CD4-positive, alpha-beta memory T cell (primary cell): ENCODE results near the gene COPS3. TPM values are rescaled to one million over a fixed set of nuclear protein-coding genes. Genes with fewer than 3 reads are reported as not detected.
A peak's percentile ranks its signal among the peaks of the same experiment; 100 is the strongest.
"Not testable (repeated sequence)": the region's sequence is repeated elsewhere in the genome, so short reads cannot be mapped to it uniquely, and the experiment has no call there.

Experiments used
- CTCF ChIA-PET: fragments of 350-600 bp; sonication (Branson Sonifier 250); formaldehyde crosslinking; loops from one replicate; lab custom pipeline; 2021; ENCODE audit warnings: inconsistent platforms; ENCODE audit not compliant: partially characterized antibody; lab: Charles Lee
- POLR2A ChIA-PET: fragments of 350-600 bp; sonication (Branson Sonifier 250); formaldehyde crosslinking; loops from one replicate; lab custom pipeline; 2021; ENCODE audit not compliant: partially characterized antibody; lab: Charles Lee
- DNase-seq, 5 donors: peaks; one replicate each; pipeline versions ENCODE4 v3.0.0 to v3.0.0-alpha.2; 2020 to 2022; ENCODE audit warnings: mixed read lengths in 1 of 5
- H3K27ac ChIP-seq: one replicate; pipeline ENCODE4 v1.7.0; 2013; ENCODE audit warnings: low read depth, low read length
- H3K27me3 ChIP-seq: 2 replicates; pipeline ENCODE4 v1.7.0; 2013; ENCODE audit warnings: mild to moderate bottlenecking, low read length, moderate library complexity; ENCODE audit not compliant: insufficient read depth
- H3K36me3 ChIP-seq: 2 replicates; pipeline ENCODE4 v1.7.0; 2013; ENCODE audit warnings: mild to moderate bottlenecking, low read length, moderate library complexity; ENCODE audit not compliant: insufficient read depth
- H3K4me1 ChIP-seq: 2 replicates; pipeline ENCODE4 v1.7.0; 2013; ENCODE audit warnings: mild to moderate bottlenecking, low read length, moderate library complexity; ENCODE audit not compliant: insufficient read depth
- H3K4me3 ChIP-seq, 2 donors: one replicate each; pipeline ENCODE4 v1.7.0; 2013; ENCODE audit warnings: low read length in 2 of 2, mild to moderate bottlenecking in 1 of 2
- H3K9me3 ChIP-seq, 2 donors: one replicate each; pipeline ENCODE4 v1.7.0; 2013; ENCODE audit warnings: low read length in 2 of 2, control low read depth in 1 of 2; ENCODE audit not compliant: control insufficient read depth in 1 of 2
- H3K27ac Mint-ChIP-seq, 7 donors: one replicate each; pipeline ENCODE4 v1.8.0; 2020 to 2021; ENCODE audit warnings: mixed read lengths in 7 of 7, mild to moderate bottlenecking in 6 of 7, inconsistent platforms in 3 of 7, moderate library complexity in 3 of 7
- H3K27me3 Mint-ChIP-seq, 2 donors: one replicate each; pipeline ENCODE4 v1.8.0; 2020 to 2021; ENCODE audit warnings: mixed read lengths in 2 of 2
- H3K36me3 Mint-ChIP-seq, 2 donors: one replicate each; pipeline ENCODE4 v1.8.0; 2020 to 2021; ENCODE audit warnings: mixed read lengths in 2 of 2, inconsistent platforms in 1 of 2, mild to moderate bottlenecking in 1 of 2
- H3K4me1 Mint-ChIP-seq, 4 donors: one replicate each; pipeline ENCODE4 v1.8.0; 2020 to 2021; ENCODE audit warnings: mixed read lengths in 4 of 4, mild to moderate bottlenecking in 1 of 4
- H3K4me3 Mint-ChIP-seq, 8 donors: one replicate each; pipeline ENCODE4 v1.8.0; 2020 to 2021; ENCODE audit warnings: mixed read lengths in 8 of 8, mild to moderate bottlenecking in 7 of 8, moderate library complexity in 6 of 8, inconsistent platforms in 3 of 8
- H3K9me3 Mint-ChIP-seq, 8 donors: one replicate each; pipeline ENCODE4 v1.8.0; 2020 to 2021; ENCODE audit warnings: mixed read lengths in 8 of 8, mild to moderate bottlenecking in 5 of 8, inconsistent platforms in 3 of 8, moderate library complexity in 1 of 8
- intact Hi-C: fragments of 100-400 bp; cut with micrococcal nuclease; formaldehyde crosslinking; loops from one replicate; pipeline ENCODE4 v1.15.1; 2023
- polyA plus RNA-seq, 2 donors: library from polyadenylated mRNA; unstranded; fragments of 300-500 nt; fragmentation: Illumina TruSeq; gene quantifications; one replicate each; pipeline ENCODE4 v1.2.3, GENCODE V29; 2021
- total RNA-seq, 2 experiments: library from RNA; stranded (reverse); gene quantifications; one replicate each; pipeline ENCODE4 v1.2.3, GENCODE V29; 2021

The COPS3 gene
- total and polyA plus RNA-seq, 4 experiments from 2014 or later, result 45.4 to 103 (median 81.5) TPM

DNA sequence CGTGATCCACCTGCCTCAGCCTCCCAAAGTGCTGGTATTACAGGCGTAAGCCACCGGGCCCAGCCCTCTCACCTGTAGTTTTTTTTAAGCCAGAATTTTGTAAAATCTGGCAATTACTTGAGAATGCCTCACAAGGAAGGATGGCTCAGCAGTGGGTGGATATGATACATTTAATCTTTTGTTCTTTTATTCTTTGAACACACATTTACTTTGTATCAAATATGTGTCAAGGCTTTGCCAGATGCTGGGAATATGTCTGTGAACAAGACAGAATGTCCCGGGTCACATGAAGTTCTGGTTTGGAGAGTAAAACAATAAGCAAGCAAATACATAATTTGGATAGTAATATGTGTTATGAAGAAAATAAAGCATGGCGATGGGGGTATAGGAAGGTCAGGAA, 4.9 kb upstream of the COPS3 start:
- Histone ChIP-seq H3K27ac (no peak overlapping the region), H3K27me3 (no peaks in the 10 kb centered on the region), H3K4me1 (peaks cover 7% of the 10 kb centered on the region), H3K36me3 (no peaks in the 10 kb centered on the region), H3K4me3 (no peak overlapping the region), H3K9me3 (no peaks in the 10 kb centered on the region)
- Mint-ChIP-seq H3K4me3 (no peak overlapping the region), H3K9me3 (no peaks in the 10 kb centered on the region), H3K27me3 (no peaks in the 10 kb centered on the region), H3K4me1 (peaks cover 5 to 15% (median 8%) of the 10 kb centered on the region in 4 donors), H3K27ac (peak overlapping the region in 2 of 7 donors; percentile 8 to 29), H3K36me3 (peaks cover 0 to 5% of the 10 kb centered on the region in 2 donors)
- DNase-seq, result no peak
- intact Hi-C loops, result no loop called here
- ChIA-PET POLR2A (no interaction called here), CTCF (no interaction called here)

DNA sequence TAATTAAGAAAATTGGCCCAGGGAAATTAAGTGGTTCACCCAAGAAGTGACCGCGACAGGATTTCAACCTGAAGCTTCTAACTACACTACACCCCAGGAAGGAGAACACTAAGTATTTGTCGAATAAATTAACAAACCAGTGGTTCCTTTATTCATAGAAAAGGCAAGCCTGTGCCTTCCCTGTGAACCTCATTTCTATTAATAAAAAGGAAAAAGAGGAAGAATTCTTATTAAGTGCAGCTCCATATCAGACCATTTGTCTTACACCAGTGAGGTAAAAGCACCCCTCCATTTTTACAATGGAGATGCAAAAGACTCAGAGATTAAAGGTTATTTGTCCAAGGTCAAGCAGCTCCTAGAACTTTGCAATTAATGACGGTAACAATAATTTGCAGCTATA, 1.7 kb downstream of the COPS3 start:
- no peak for DNase-seq
- Mint-ChIP-seq H3K4me3 (peak overlapping the region; percentile 90 to 96 (median 94)), H3K9me3 (no peaks in the 10 kb centered on the region), H3K4me1 (peaks cover 26 to 60% (median 42%) of the 10 kb centered on the region in 4 donors), H3K27ac (peak overlapping the region; percentile 36 to 93 (median 67)), H3K27me3 (no peaks in the 10 kb centered on the region), H3K36me3 (peaks cover 9 to 25% of the 10 kb centered on the region in 2 donors)
- Histone ChIP-seq H3K27ac (no peak overlapping the region), H3K4me3 (no peak overlapping the region), H3K36me3 (peaks cover 7% of the 10 kb centered on the region), H3K9me3 (no peaks in the 10 kb centered on the region), H3K4me1 (peaks cover 33% of the 10 kb centered on the region), H3K27me3 (no peaks in the 10 kb centered on the region)
- intact Hi-C loops, result no loop called here
- ChIA-PET POLR2A (interaction anchor here (1.7 to 3.0 kb wide), 2 partner anchors 41 to 42 kb away, joined by 6 to 16 read pairs; partner anchors contain the start of gene FLCN), CTCF (interaction anchor here (1.0 to 1.9 kb wide), 5 partner anchors 9 to 138 kb away, joined by 3 to 7 read pairs (median 5); no protein-coding TSS in a partner anchor)

DNA sequence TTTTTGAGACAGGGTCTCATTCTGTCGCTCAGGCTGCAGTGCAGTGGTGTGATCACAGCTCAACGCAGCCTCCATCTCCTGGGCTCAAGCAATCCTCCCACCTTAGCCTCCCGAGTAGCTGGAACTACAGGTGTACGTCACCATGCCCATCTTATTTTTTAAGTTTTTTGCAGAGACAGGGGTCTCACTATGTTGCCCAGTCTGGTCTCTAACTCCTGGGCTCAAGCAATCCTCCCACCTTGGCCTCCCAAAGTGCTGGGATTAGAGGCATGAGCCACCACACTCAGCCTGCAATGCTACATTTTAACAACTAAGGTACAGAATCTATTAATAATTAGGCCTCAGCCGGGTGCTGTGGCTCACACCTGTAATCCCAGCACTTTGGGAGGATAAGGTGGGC, 3.6 kb downstream of the COPS3 start:
- Mint-ChIP-seq H3K27ac (peak overlapping the region in 1 of 7 donors; percentile 21), H3K4me1 (peaks cover 27 to 60% (median 41%) of the 10 kb centered on the region in 4 donors), H3K36me3 (peaks cover 15 to 38% of the 10 kb centered on the region in 2 donors)
- CTCF ChIA-PET, result interaction anchor here (1.7 kb wide), 1 partner anchor 35 kb away, joined by 4 read pairs; no protein-coding TSS in a partner anchor
- POLR2A ChIA-PET, H3K4me3 Mint-ChIP-seq, H3K9me3 ChIP-seq, H3K27me3 Mint-ChIP-seq, H3K4me3 ChIP-seq, H3K9me3 Mint-ChIP-seq, H3K27ac ChIP-seq, H3K27me3 ChIP-seq, DNase-seq, intact Hi-C loops: not testable (repeated sequence)
- peaks cover 26% of the 10 kb centered on the region for H3K36me3 ChIP-seq
- peaks cover 33% of the 10 kb centered on the region for H3K4me1 ChIP-seq

DNA sequence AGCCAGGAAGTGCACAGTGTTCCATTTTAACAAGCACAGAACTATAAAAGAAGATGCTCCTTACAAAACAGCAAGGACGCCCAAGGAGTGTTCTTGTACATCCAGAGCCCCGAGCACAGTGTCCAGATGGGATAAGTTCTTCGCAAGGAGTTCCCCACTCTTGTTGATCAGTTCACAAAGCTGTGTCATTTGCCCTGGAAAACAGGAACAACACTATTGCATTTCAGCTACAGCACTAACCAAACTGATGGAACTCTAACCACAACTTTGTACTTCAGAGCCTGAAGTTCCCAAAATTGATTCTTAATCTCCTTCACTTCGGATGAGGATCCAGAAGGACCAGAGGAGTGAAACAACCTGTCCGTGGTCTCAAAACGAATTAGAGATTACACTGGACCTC, 5.1 kb downstream of the COPS3 start:
- POLR2A ChIA-PET, result no interaction called here
- Mint-ChIP-seq H3K36me3 (peaks cover 15 to 39% of the 10 kb centered on the region in 2 donors), H3K27ac (no peak overlapping the region), H3K4me3 (no peak overlapping the region), H3K9me3 (no peaks in the 10 kb centered on the region), H3K4me1 (peaks cover 22 to 50% (median 32%) of the 10 kb centered on the region in 4 donors), H3K27me3 (no peaks in the 10 kb centered on the region)
- no peak for DNase-seq
- intact Hi-C loops, result no loop called here
- Histone ChIP-seq H3K36me3 (peaks cover 27% of the 10 kb centered on the region), H3K27me3 (no peaks in the 10 kb centered on the region), H3K4me3 (no peak overlapping the region), H3K27ac (no peak overlapping the region), H3K4me1 (peaks cover 26% of the 10 kb centered on the region), H3K9me3 (no peaks in the 10 kb centered on the region)
- CTCF ChIA-PET, result interaction anchor here (3.8 kb wide), 1 partner anchor 36 kb away, joined by 13 read pairs; no protein-coding TSS in a partner anchor

DNA sequence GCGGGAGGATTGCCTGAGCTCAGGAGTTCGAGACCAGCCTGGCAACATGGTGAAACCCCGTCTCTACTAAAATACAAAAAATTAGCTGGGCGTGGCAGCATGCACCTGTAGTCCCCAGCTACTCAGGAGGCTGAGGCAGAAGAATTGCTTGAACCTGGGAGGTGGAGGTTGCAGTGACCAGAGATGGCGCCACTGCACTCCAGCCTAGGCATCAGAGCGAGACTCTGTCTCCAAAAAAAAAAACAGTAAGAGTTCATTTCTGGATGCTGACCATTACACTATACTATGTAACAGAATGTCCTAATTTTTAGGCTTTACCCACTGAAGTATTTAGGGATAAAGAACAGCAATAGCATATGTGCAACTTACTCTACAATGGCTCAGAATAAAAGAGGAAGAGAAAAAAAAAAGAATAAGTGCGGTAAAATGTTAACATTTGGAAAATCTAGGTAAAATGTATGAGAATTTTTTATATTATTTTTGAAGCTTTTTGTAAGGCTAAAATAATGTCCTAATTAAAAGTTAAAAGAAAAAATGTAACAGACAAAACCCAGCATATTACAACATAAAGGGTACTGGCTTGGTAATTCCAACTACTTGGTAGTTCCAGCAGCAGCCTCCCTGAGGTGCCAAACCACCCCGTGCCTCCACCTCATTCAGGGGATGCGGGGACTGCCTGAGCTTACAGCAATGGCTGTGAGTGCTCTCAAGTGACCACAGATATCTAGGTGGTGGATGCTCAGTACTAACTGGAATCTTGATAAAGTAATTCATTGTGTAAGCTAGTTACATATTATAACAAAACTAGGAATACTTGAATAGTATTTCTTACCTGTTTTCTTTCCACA, 10.9 kb downstream of the COPS3 start:
- Histone ChIP-seq H3K4me3 (no peak overlapping the region), H3K27me3 (no peaks in the 10 kb centered on the region), H3K4me1 (no peaks in the 10 kb centered on the region), H3K27ac (no peak overlapping the region), H3K36me3 (peaks cover 61% of the 10 kb centered on the region), H3K9me3 (no peaks in the 10 kb centered on the region)
- peaks cover 24 to 59% of the 10 kb centered on the region in 2 donors for H3K36me3 Mint-ChIP-seq
- intact Hi-C loops, result loop anchor here (5.0 kb wide), 1 partner anchor 37 kb away; no protein-coding TSS in a partner anchor
- H3K4me3 Mint-ChIP-seq, result no peak overlapping the region
- H3K27me3 Mint-ChIP-seq, result no peaks in the 10 kb centered on the region
- CTCF ChIA-PET, result interaction anchor here (1.4 to 2.1 kb wide), 5 partner anchors 9 to 118 kb away, joined by 4 to 9 read pairs (median 6); no protein-coding TSS in a partner anchor
- peak in 4 of 5 donors; percentile 16 to 25 (median 17) for DNase-seq
- H3K9me3 Mint-ChIP-seq, result no peaks in the 10 kb centered on the region
- POLR2A ChIA-PET, result no interaction called here
- peaks cover 0 to 5% (median 3%) of the 10 kb centered on the region in 4 donors for H3K4me1 Mint-ChIP-seq
- H3K27ac Mint-ChIP-seq, result peak overlapping the region in 2 of 7 donors; percentile 14 to 23

DNA sequence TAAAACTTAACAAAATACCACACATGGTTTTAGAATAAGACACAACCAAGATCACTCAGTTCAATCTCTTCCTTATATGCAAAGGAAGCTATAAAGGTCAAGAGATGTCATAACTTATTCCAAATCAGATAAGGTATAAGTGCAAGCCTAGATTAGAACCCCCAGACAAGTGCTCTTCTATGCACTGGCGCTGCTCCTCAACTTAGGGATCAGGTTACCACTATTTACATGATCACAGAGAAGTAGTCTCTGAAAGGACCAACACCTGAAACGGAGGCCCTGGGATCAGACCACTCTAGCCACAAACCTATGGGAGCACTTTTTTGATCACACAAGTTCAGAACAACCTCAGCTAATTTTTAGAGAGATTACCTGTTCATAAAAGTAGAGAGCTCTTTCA, 16.6 kb downstream of the COPS3 start:
- no peaks in the 10 kb centered on the region for H3K9me3 Mint-ChIP-seq
- DNase-seq, result no peak
- H3K27me3 ChIP-seq, result no peaks in the 10 kb centered on the region
- POLR2A ChIA-PET, result interaction anchor here (1.4 kb wide), 1 partner anchor 11 kb away, joined by 4 read pairs; no protein-coding TSS in a partner anchor
- no peak overlapping the region for H3K27ac ChIP-seq
- no peak overlapping the region for H3K4me3 ChIP-seq
- peaks cover 31 to 59% of the 10 kb centered on the region in 2 donors for H3K36me3 Mint-ChIP-seq
- CTCF ChIA-PET, result no interaction called here
- H3K9me3 ChIP-seq, result no peaks in the 10 kb centered on the region
- H3K4me1 ChIP-seq, result no peaks in the 10 kb centered on the region
- no peak overlapping the region for H3K4me3 Mint-ChIP-seq
- no peaks in the 10 kb centered on the region for H3K4me1 Mint-ChIP-seq
- peak overlapping the region in 1 of 7 donors; percentile 9 for H3K27ac Mint-ChIP-seq
- H3K27me3 Mint-ChIP-seq, result no peaks in the 10 kb centered on the region
- intact Hi-C loops, result no loop called here
- H3K36me3 ChIP-seq, result peaks cover 52% of the 10 kb centered on the region

DNA sequence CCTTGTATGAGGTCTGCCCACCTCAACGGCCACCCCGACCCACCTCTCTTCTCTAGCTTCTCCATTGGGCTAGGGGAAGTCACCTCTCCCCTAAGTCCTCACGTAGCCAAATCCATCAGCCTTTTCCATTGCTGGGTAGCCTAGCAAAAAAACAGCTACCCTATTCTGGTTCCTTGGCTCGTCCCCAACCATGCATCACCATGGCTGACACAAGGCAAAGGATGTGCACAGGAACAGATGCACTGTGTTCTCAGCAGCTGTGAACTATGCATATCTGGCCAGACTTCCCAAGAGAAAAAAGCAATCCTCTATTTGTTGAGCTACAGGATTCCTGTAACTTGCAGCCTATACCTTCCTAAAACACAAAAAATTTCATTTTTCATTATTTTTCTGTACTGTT, 22.0 kb downstream of the COPS3 start:
- H3K4me3 ChIP-seq, result no peak overlapping the region
- no peak for DNase-seq
- Mint-ChIP-seq H3K36me3 (peaks cover 41 to 63% of the 10 kb centered on the region in 2 donors), H3K27ac (peak overlapping the region in 4 of 7 donors; percentile 7 to 48 (median 21)), H3K9me3 (no peaks in the 10 kb centered on the region), H3K27me3 (no peaks in the 10 kb centered on the region), H3K4me3 (no peak overlapping the region), H3K4me1 (peaks cover 0 to 4% (median 0%) of the 10 kb centered on the region in 4 donors)
- no peaks in the 10 kb centered on the region for H3K9me3 ChIP-seq
- H3K36me3 ChIP-seq, result peaks cover 36% of the 10 kb centered on the region
- peaks cover 2% of the 10 kb centered on the region for H3K4me1 ChIP-seq
- intact Hi-C loops, result no loop called here
- H3K27me3 ChIP-seq, result no peaks in the 10 kb centered on the region
- ChIA-PET CTCF (interaction anchor here (1.8 to 2.2 kb wide), 2 partner anchors 11 to 117 kb away, joined by 6 to 8 read pairs; no protein-coding TSS in a partner anchor), POLR2A (no interaction called here)
- no peak overlapping the region for H3K27ac ChIP-seq
